Erythroblast (primary cell): Measurements from ENCODE around the gene RNU1-4.
"Not testable (repeated sequence)": the region's sequence is repeated elsewhere in the genome, so short reads cannot be mapped to it uniquely, and the experiment has no call there.

Experiments used
- DNase-seq, 2 experiments: peaks; one replicate each; lab custom pipeline; 2025; lab: John Stamatoyannopoulos, UW

RNU1-4 gene

GRCh38 chr1:16786362-16786761, 46.0 kb downstream of the RNU1-4 start:
- DNase-seq: not testable (repeated sequence)

- DNase-seq: not testable (repeated sequence)
Measured at GRCh38 chr1:16787175-16787574, 46.9 kb downstream of the RNU1-4 start.

- DNase-seq: not testable (repeated sequence)
Measured at GRCh38 chr1:16787711-16788110, 47.4 kb downstream of the RNU1-4 start.
